Lung (tissue), 12 donors: Measurements from ENCODE around the gene PARD3B. TPM values are rescaled to one million over a fixed set of nuclear protein-coding genes. Genes with fewer than 3 reads are reported as not detected.

Source experiments
- ATAC-seq: fragments of 200-7000 bp; cut with Tn5 transposase; one replicate; pipeline ENCODE4 v1.9.1; 2020; ENCODE audit warnings: moderate number of reproducible peaks; ENCODE audit not compliant: insufficient read depth, low FRiP score
- DNase-seq, 3 donors: peaks; one replicate each; pipeline ENCODE4 v3.0.0-alpha.2; 2013 to 2017
- H3K27ac ChIP-seq, 2 donors: one replicate each; pipeline ENCODE4 v1.5.1; 2013; ENCODE audit warnings: mild to moderate bottlenecking in 2 of 2, moderate library complexity in 2 of 2, control low read depth in 1 of 2, inconsistent platforms in 1 of 2, low read depth in 1 of 2, low read length in 1 of 2
- H3K27me3 ChIP-seq, 3 donors: one replicate each; pipeline ENCODE4 v1.5.1; 2013; ENCODE audit warnings: low read length in 2 of 3; ENCODE audit not compliant: control insufficient read depth in 3 of 3, insufficient read depth in 3 of 3
- H3K36me3 ChIP-seq, 4 donors: one replicate each; pipeline ENCODE4 v1.5.1; 2013; ENCODE audit warnings: low read length in 4 of 4, mild to moderate bottlenecking in 1 of 4, moderate library complexity in 1 of 4; ENCODE audit not compliant: control insufficient read depth in 4 of 4, insufficient read depth in 4 of 4
- H3K4me1 ChIP-seq, 5 donors: one replicate each; pipeline ENCODE4 v1.5.1; 2013; ENCODE audit warnings: low read length in 5 of 5, mild to moderate bottlenecking in 2 of 5, moderate library complexity in 1 of 5; ENCODE audit not compliant: control insufficient read depth in 5 of 5, insufficient read depth in 5 of 5
- H3K4me3 ChIP-seq: one replicate; pipeline ENCODE4 v1.5.1; 2013; ENCODE audit warnings: mild to moderate bottlenecking, control low read depth, moderate library complexity
- H3K9ac ChIP-seq, 2 donors: one replicate each; pipeline ENCODE4 v1.5.1; 2013; ENCODE audit warnings: low read length in 2 of 2, control low read depth in 1 of 2; ENCODE audit not compliant: insufficient read depth in 1 of 2
- H3K9me3 ChIP-seq, 4 donors: one replicate each; pipeline ENCODE4 v1.5.1; 2013; ENCODE audit warnings: low read length in 3 of 4, mild to moderate bottlenecking in 1 of 4, moderate library complexity in 1 of 4; ENCODE audit not compliant: control insufficient read depth in 4 of 4, insufficient read depth in 3 of 4
- CTCF ChIP-seq: IDR thresholded peaks from 2 replicates; pipeline ENCODE4 v1.5.1; 2012; ENCODE audit warnings: mild to moderate bottlenecking; ENCODE audit errors: control extremely low read depth, extremely low read depth
- WGBS, 2 donors: extraction: QIAGEN DNeasy Blood & Tissue Kit; methylation state at CpG; one replicate each; pipeline ENCODE4 v1.1.7; 2013; 5-methylcytosine and 5-hydroxymethylcytosine counted together
- polyA plus RNA-seq, 2 donors: library from polyadenylated mRNA; stranded (reverse); fragments of 200-250 nt; gene quantifications; one replicate each; pipeline ENCODE4 v1.2.1, GENCODE V29; 2013
- total RNA-seq, 2 donors: library from RNA; depleted of rRNA in 1 of 2; stranded (reverse); fragments of >200 nt in 1 of 2; gene quantifications; one replicate each; pipeline ENCODE4 v1.2.1, GENCODE V29; 2014 to 2021
- donor health status: control.
- donor health status: control.
- donor health status: Bipolar disorder and iron deficiency.
- donor health status: healthy.
- donor health status: DM: yes; HTN: yes; CAD: no.

Gene PARD3B
- total and polyA plus RNA-seq, 4 donors = 2.4 to 38.7 (median 17.1) TPM

- Histone ChIP-seq H3K4me1 (peaks cover 0 to 22% (median 5%) of the 10 kb centered on the region in 5 donors), H3K9ac (no peak overlapping the region), H3K27ac (no peak overlapping the region), H3K4me3 (no peak overlapping the region), H3K27me3 (no peaks in the 10 kb centered on the region), H3K36me3 (peaks cover 0 to 3% (median 0%) of the 10 kb centered on the region in 4 donors), H3K9me3 (no peaks in the 10 kb centered on the region)
- no peak for TF ChIP-seq CTCF
- WGBS, 2 donors = 59 to 79% methylated on average over 4 of the region's 4 CpGs
- DNase-seq (no peak), ATAC-seq (peak; percentile 85)
Measured at GRCh38 chr2:204705243-204705932, 160.1 kb downstream of the PARD3B start.

- ATAC-seq = no peak
- H3K9ac ChIP-seq = no peak overlapping the region
- DNase-seq = peak; percentile 32 to 71 (median 70)
- H3K36me3 ChIP-seq = peaks cover 0 to 3% (median 0%) of the 10 kb centered on the region in 4 donors
- WGBS, 2 donors = 62 to 80% methylated on average over 2 of the region's 2 CpGs
- H3K27me3 ChIP-seq = no peaks in the 10 kb centered on the region
- no peaks in the 10 kb centered on the region for H3K9me3 ChIP-seq
- no peak overlapping the region for H3K4me3 ChIP-seq
- H3K4me1 ChIP-seq = peaks cover 0 to 22% (median 5%) of the 10 kb centered on the region in 5 donors
- TF ChIP-seq CTCF = no peak
- H3K27ac ChIP-seq = no peak overlapping the region
Measured at GRCh38 chr2:204706939-204707338, 161.7 kb downstream of the PARD3B start.

- no peak for TF ChIP-seq CTCF
- Histone ChIP-seq H3K27me3 (no peaks in the 10 kb centered on the region), H3K4me1 (peaks cover 0 to 18% (median 4%) of the 10 kb centered on the region in 5 donors), H3K36me3 (peaks cover 0 to 3% (median under 1%) of the 10 kb centered on the region in 4 donors), H3K27ac (no peak overlapping the region), H3K4me3 (no peak overlapping the region), H3K9ac (no peak overlapping the region), H3K9me3 (no peaks in the 10 kb centered on the region)
- WGBS, 2 donors = 79 to 85% methylated on average over 5 of the region's 5 CpGs
- ATAC-seq = no peak
- DNase-seq = no peak
Measured at GRCh38 chr2:204713211-204713610, 167.9 kb downstream of the PARD3B start.
